ENCODE data around the gene ITPRID2. TPM values are rescaled to one million over a fixed set of nuclear protein-coding genes. Genes with fewer than 3 reads are reported as not detected.

Gene ITPRID2
- total and polyA plus RNA-seq, 12 donors, result 25.5 to 103 (median 79.8) TPM

DNA sequence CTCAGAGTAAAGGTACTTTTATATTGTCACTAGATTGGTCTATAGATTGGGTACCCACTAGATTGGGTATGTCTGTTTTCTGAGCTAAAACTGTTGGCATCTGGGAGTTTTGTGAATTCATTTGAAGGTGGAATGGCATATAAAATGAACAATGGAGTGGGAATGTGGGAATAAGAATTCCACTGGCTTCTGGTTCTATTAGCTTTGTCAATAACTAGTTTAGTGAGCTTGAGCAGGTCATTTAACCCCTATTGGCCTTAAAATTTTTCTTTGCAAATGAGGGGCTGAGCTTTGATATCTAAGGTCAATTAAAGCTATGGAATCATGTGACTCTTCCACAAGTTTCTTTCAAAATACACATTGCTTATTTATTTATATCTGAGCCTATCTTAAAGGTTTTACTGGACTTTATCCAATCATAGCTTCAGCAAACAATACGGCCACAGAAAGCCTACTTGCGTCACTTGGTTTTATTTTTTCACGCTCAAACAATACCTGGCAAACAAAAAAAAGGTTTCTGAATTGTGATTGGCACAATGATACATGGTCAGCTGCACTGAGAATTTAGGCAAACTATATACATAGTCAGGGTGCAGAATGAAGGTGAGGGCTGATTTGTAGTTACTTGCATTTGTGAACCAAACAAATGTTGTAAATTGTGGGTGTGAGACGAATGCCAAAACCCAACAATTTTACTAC lies 28.8 kb upstream of the ITPRID2 start:
- no peaks in the 10 kb centered on the region for H3K4me1 ChIP-seq (replicated peaks in 1 of 2)
- H3K27me3 ChIP-seq, result no peaks in the 10 kb centered on the region
- intact Hi-C loops (cut with DNase I), result no loop called here
- no peak for TF ChIP-seq POLR2A (IDR thresholded peaks at IDR 0.05)
- TF ChIP-seq, protein P1, sequence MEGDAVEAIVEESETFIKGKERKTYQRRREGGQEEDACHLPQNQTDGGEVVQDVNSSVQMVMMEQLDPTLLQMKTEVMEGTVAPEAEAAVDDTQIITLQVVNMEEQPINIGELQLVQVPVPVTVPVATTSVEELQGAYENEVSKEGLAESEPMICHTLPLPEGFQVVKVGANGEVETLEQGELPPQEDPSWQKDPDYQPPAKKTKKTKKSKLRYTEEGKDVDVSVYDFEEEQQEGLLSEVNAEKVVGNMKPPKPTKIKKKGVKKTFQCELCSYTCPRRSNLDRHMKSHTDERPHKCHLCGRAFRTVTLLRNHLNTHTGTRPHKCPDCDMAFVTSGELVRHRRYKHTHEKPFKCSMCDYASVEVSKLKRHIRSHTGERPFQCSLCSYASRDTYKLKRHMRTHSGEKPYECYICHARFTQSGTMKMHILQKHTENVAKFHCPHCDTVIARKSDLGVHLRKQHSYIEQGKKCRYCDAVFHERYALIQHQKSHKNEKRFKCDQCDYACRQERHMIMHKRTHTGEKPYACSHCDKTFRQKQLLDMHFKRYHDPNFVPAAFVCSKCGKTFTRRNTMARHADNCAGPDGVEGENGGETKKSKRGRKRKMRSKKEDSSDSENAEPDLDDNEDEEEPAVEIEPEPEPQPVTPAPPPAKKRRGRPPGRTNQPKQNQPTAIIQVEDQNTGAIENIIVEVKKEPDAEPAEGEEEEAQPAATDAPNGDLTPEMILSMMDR (IDR thresholded peaks at IDR 0.05), result no peak
- H3K4me3 ChIP-seq, result no peak overlapping the region
- WGBS, 4 donors, result 83 to 95% (median 92%) methylated on average over 4 of the region's 4 CpGs
- H3K36me3 ChIP-seq (replicated peaks in 1 of 2), result no peaks in the 10 kb centered on the region
- no peak for DNase-seq
- no peak overlapping the region for H3K27ac ChIP-seq
- no peaks in the 10 kb centered on the region for H3K9me3 ChIP-seq (replicated peaks in 1 of 3)

DNA sequence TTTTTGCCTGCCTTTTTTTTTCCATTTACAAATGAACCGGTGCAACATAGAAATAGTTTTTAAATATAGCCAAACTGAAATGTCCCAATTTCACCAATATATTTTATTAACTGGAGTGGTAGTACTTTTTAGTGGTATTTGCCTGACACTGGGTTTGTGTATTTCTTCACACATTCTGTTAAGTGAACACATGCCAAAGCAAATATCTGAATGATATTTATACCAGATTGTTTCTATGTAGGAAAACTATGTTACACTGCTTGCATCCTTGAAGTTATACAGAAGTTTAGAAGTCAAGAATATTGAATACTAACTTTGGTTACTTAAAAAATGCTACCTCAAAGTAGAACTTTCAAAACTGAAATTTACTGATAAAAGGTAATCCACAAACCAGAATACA lies 19.4 kb upstream of the ITPRID2 start:
- no peak for DNase-seq
- WGBS, 4 donors, result 78 to 100% (median 88%) methylated on average over 1 of the region's 1 CpG
- H3K36me3 ChIP-seq (replicated peaks in 1 of 2), result no peaks in the 10 kb centered on the region
- no peaks in the 10 kb centered on the region for H3K9me3 ChIP-seq (replicated peaks in 1 of 3)
- H3K27ac ChIP-seq, result no peak overlapping the region
- no peaks in the 10 kb centered on the region for H3K4me1 ChIP-seq (replicated peaks in 1 of 2)
- no peak for TF ChIP-seq POLR2A (IDR thresholded peaks at IDR 0.05)
- TF ChIP-seq, protein P1 (IDR thresholded peaks at IDR 0.05), result no peak
- no peaks in the 10 kb centered on the region for H3K27me3 ChIP-seq
- H3K4me3 ChIP-seq, result no peak overlapping the region
- intact Hi-C loops (cut with DNase I), result no loop called here

GRCh38 chr2:181876614-181877063 lies 14.9 kb upstream of the ITPRID2 start:
- Histone ChIP-seq H3K27ac (no peak overlapping the region), H3K4me3 (no peak overlapping the region), H3K36me3 (replicated peaks in 1 of 2) (no peaks in the 10 kb centered on the region), H3K4me1 (replicated peaks in 1 of 2) (no peaks in the 10 kb centered on the region), H3K9me3 (replicated peaks in 1 of 3) (no peaks in the 10 kb centered on the region), H3K27me3 (no peaks in the 10 kb centered on the region)
- DNase-seq, result no peak
- intact Hi-C loops (cut with DNase I), result no loop called here
- TF ChIP-seq, protein P1 (IDR thresholded peaks at IDR 0.05), result no peak
- no peak for TF ChIP-seq POLR2A (IDR thresholded peaks at IDR 0.05)
- 45 to 57% (median 51%) methylated on average over 2 of the region's 2 CpGs for WGBS, 4 donors

GRCh38 chr2:181877181-181877664 lies 14.3 kb upstream of the ITPRID2 start:
- DNase-seq, result no peak
- Histone ChIP-seq H3K36me3 (replicated peaks in 1 of 2) (no peaks in the 10 kb centered on the region), H3K4me1 (replicated peaks in 1 of 2) (no peaks in the 10 kb centered on the region), H3K9me3 (replicated peaks in 1 of 3) (no peaks in the 10 kb centered on the region), H3K27ac (no peak overlapping the region), H3K27me3 (no peaks in the 10 kb centered on the region), H3K4me3 (no peak overlapping the region)
- intact Hi-C loops (cut with DNase I), result no loop called here
- TF ChIP-seq POLR2A (IDR thresholded peaks at IDR 0.05), result no peak
- TF ChIP-seq, protein P1 (IDR thresholded peaks at IDR 0.05), result no peak
- 70 to 81% (median 74%) methylated on average over 2 of the region's 2 CpGs for WGBS, 4 donors

All from adrenal gland (tissue), 12 donors.